Measurements from ENCODE around the gene CD2. TPM values are rescaled to one million over a fixed set of nuclear protein-coding genes. Genes with fewer than 3 reads are reported as not detected.

CD2 gene
- not detected in 2 replicates for total RNA-seq

DNA sequence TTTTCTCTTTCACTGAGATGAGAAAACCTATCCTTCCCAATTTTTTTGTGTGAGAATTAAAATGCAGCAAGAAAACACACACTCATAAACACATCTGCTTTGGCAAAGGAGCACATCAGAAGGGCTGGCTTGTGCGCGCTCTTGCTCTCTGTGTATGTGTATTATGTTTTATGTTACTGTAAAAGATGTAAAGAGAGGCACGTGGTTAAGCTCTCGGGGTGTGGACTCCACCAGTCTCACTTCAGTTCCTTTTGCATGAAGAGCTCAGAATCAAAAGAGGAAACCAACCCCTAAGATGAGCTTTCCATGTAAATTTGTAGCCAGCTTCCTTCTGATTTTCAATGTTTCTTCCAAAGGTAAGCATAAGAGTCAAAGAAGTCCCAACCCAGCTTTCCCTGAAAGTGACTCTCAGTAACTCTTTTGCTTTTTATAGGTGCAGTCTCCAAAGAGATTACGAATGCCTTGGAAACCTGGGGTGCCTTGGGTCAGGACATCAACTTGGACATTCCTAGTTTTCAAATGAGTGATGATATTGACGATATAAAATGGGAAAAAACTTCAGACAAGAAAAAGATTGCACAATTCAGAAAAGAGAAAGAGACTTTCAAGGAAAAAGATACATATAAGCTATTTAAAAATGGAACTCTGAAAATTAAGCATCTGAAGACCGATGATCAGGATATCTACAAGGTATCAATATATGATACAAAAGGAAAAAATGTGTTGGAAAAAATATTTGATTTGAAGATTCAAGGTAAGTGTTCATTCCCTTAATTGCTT is at the start of gene CD2:
CD2 (plus strand) TSS at position 233 of the 780 bp plus-strand sequence; CDS start at position 296, 63 bp downstream.
- DNase-seq (ENCODE audit: low read depth), result no peak
- no peak for TF ChIP-seq CTCF (conservative IDR thresholded peaks at IDR 0.05; ENCODE audit: low read depth, low read length)
- H3K4me3 ChIP-seq (ENCODE audit: low read depth, low read length), result no peak within 1 kb of the TSS

DNA sequence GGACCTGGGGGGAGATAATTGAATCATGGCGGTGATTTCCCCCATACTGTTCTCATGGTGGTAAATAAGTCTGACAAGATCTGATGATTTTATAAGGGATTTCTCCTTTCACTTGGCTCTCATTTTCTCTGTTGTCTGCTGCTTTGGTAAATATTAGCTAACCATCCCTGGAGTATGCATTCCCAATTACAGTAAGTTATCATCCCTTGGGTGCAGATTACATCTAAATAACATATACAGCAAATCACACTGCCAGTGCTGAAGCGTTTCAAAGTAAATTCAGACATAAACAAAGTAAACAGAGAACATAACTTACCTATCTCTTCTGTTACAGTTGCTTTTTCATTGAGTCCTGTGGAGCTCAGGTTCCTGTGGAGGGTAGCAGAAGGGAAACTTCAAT is 48.1 kb upstream of the CD2 start:
- DNase-seq (ENCODE audit: low read depth), result no peak
- H3K4me3 ChIP-seq (ENCODE audit: low read depth, low read length), result no peak overlapping the region
- TF ChIP-seq CTCF (conservative IDR thresholded peaks at IDR 0.05; ENCODE audit: low read depth, low read length), result no peak

DNA sequence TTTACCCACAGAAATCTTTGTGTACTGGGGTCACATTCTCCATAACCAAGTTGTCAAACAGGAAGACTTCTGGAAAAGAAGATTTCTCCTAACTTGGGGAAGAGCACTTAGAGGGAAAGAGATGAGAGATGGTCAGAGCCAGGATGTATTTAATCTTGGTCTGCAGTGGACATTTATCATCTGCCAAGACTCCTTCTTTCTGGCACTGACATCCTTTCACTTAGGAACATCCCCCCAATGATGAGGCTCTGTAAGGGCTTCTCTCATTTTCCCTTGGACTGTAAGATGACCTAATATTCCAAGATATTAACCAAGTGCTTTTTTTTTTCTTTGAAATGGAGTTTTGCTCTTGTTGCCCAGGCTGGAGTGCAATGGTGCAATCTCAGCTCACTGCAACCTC is 47.4 kb upstream of the CD2 start:
- TF ChIP-seq CTCF (conservative IDR thresholded peaks at IDR 0.05; ENCODE audit: low read depth, low read length), result no peak

GRCh38 chr1:116708255-116708900 is 45.9 kb upstream of the CD2 start:
- DNase-seq (ENCODE audit: low read depth), result no peak
- TF ChIP-seq CTCF (conservative IDR thresholded peaks at IDR 0.05; ENCODE audit: low read depth, low read length), result no peak
- H3K4me3 ChIP-seq (ENCODE audit: low read depth, low read length), result no peak overlapping the region

More for the DNA sequence above, 47.4 kb upstream of the CD2 start:
- H3K4me3 ChIP-seq (ENCODE audit: low read depth, low read length), result no peak overlapping the region
- DNase-seq (ENCODE audit: low read depth), result no peak

DNA sequence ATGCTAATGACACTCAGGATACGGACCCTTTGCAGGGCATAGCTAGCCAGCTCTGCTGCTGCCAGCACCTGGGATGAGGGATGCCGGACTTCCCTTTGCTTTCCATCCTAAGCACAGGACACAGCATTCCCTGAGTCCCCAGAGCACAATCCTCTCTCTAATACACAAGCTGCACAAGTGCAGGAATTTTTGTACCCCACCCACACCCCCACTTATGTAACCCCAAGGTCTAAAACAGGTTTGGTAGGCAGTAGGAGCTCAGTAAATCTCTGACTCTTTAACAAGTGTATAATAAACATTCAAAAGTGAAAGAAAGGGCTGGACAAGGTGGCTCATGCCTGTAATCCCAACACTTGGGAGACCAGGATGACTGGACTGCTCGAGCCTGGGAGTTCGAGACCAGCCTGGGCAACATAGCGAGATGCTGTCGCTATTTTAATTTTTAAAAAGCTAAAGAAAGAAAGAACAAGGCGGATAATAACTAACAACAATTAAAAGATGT is 44.5 kb upstream of the CD2 start:
- H3K4me3 ChIP-seq (ENCODE audit: low read depth, low read length), result no peak overlapping the region
- no peak for DNase-seq (ENCODE audit: low read depth)
- TF ChIP-seq CTCF (conservative IDR thresholded peaks at IDR 0.05; ENCODE audit: low read depth, low read length), result no peak

- TF ChIP-seq CTCF (conservative IDR thresholded peaks at IDR 0.05; ENCODE audit: low read depth, low read length), result no peak
- no peak overlapping the region for H3K4me3 ChIP-seq (ENCODE audit: low read depth, low read length)
- DNase-seq (ENCODE audit: low read depth), result no peak
Measured at GRCh38 chr1:116710420-116711262, 43.6 kb upstream of the CD2 start.
